ENCODE data around the gene GCDH.
"Not testable (repeated sequence)": the region's sequence is repeated elsewhere in the genome, so short reads cannot be mapped to it uniquely, and the experiment has no call there.

The GCDH gene

DNA sequence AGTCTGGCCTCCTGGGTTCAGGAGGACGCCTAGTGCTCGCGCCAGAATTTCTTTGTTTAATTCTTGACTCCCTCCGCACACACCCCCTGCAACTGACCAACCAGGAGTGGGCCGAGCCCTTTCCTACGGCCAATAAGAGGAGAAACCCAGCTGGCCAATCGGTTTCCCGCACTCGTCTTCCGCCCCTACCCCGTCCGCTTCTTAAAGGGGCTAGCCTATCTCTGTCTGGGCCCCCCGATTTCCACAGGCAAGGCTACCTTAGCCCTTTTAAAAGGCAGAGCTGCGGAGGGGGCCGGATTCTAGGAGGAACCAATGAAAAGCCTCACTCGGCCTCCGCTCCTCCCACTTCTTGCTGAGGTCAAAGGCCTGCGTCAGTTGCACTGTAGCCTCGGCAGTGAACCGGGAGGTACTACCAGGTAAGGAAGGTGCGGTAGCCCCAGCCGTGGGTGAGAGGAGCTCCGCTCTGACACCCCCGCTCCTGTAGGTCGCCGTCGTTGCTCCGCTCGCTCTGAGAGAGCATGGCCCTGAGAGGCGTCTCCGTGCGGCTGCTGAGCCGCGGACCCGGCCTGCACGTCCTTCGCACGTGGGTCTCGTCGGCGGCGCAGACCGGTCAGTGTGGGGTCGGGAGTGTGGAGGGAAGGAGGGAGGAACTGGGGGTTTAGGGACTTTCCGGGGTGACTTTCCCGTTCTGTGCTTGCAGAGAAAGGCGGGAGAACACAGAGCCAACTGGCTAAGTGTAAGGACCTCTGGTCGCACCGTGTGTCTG lies at the start of gene GCDH:
Gene GCDH, plus strand, starts transcription at position 374 of the 766 bp plus-strand sequence. Its CDS starts 145 bp downstream, at position 519.
- peak; percentile 99 for DNase-seq

DNA sequence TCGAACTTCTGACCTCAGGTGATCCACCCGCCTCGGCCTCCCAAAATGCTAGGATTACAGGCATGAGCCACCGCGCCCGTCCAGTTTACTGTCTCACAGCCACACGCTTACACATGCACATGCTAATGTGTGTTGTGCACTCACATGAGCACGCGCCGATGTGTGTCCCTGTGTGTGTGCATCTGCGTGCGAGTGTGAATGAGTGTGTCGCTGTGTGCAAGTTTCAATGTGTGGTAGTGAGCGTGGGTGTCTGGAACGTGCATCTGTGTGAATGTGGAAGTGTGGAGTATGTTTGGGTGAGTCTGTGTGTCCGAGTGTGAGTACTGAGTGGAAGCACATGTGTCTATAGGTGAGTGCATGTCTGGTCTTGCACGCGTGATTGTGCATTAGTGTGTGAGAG lies 48.4 kb upstream of the GCDH start:
- DNase-seq = no peak

DNA sequence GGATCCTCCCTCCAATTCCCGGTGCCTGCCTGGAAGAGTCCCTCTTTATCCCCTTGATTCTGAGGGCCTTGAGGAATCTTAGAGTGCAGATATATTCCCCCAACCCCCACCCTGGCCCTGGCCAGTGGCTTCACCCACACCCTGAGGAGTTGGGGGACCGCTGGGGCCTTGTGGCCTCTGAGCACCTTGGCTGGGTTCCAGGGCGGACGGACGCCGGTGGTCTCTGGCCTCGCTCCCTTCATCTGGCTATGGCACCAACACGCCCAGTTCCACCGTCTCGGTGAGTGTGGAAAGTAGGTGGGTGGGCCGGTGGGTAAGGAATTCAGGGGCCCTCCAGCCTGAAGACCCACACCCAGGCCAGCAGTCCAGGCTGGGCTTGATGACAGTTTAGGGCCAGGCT lies 47.6 kb upstream of the GCDH start:
- DNase-seq = no peak

DNA sequence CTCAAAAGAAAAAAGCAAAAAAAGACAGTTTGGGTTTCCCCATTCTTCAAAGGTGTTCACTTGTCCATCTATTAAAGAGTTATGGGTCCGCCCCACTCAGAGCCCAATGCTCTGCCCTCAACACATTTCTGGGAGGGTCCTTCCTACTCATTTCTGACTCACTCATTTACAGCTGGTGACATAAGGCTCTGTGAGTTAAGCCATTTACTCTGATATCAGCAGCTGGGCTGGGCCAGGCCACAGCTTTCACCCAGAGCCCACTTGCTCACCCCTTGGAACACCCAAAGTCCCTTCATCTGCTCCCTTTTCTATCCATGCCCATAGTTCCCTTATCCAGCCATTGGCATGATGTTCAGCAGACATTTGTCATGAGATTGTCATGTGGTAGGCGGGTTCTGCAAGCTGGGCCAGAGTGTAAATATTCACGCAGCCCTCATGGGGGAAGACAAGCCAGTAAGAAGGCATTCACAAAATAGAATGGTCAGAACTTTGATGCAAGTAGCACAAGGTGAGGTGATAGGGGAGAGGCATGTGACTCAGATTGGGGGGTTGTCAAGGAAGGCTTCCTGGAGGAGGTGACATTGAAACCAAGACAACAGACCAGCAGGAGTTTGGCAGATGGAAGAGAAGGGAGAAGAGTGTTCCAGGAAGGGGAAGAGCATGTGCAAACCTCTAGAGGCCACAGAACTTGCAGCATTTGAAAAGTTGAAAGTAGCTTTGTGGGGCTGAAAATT lies 46.8 kb upstream of the GCDH start:
- DNase-seq = no peak

DNA sequence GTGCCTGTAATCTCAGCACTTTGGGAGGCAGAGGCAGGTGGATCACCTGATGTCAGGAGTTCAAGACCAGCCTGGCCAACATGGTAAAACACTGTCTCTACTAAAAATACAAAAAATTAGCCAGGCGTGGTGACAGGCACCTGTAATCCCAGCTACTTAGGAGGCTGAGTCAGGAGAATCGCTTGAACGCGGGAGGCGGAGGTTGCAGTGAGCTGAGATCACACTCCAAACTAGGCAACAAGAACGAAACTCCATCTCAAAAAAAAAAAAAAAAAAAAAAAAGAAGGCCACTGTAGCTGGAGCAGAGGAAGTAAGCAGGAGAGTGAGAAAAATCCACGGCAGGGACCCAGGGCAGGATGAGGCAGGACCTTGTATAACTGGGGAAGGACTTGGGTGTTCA lies 44.3 kb upstream of the GCDH start:
- not testable (repeated sequence) for DNase-seq

DNA sequence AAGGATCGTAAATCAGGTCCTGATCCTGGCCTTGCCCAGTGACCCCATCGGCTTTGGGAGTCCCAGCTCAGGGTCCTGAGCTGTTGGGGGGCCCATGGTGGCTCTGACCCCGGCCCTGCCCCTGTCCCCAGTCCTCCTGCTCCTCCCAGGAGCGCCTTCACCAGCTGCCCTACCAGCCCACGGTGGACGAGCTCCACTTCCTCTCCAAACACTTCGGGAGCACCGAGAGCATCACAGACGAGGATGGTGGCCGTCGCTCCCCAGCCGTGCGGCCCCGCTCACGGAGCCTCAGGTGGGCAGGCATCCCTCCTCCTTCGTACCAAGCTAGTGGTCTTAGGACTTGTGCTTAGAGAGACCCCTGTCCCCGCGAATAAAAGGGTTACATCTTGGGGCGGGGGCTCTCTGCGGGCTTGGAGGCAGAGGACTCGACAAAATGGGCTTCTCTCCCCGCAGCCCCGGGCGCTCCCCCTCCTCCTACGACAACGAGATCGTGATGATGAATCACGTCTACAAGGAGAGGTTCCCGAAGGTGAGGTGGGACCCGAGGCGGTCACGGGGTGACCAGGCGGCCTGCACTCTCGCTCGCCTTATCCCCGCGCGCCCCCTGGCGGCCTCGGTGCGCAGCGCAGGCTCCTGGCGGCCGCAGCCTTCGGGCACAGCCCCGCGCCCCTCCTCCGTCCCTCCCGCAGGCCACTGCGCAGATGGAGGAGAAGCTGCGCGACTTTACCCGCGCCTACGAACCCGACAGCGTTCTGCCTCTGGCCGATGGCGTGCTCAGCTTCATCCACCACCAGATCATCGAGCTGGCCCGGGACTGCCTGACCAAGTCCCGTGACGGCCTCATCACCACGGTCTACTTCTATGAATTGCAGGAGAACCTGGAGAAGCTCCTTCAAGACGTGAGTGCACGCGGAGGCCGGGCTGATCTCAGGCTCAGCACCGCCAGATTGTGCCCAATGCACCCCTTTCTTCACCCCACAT lies 43.5 kb upstream of the GCDH start:
- DNase-seq = no peak

DNA sequence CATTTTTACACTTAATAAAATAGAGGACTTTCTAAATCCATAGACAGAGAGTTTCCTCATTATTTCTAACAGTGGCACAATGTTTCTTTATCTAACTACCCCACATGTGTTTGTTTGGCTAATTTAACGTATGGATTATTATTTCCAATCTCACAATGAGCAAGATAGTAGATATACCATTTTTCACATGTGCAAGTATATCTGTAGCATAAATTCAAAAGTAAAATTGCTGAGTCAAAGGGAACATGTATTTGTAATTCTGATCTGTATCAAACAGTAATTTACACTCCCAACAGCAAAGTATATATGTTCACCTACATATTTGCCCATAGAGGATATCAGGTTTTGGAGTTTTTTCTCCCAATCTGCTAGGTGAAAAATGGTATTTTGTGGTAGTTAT lies 34.3 kb upstream of the GCDH start:
- no peak for DNase-seq

DNA sequence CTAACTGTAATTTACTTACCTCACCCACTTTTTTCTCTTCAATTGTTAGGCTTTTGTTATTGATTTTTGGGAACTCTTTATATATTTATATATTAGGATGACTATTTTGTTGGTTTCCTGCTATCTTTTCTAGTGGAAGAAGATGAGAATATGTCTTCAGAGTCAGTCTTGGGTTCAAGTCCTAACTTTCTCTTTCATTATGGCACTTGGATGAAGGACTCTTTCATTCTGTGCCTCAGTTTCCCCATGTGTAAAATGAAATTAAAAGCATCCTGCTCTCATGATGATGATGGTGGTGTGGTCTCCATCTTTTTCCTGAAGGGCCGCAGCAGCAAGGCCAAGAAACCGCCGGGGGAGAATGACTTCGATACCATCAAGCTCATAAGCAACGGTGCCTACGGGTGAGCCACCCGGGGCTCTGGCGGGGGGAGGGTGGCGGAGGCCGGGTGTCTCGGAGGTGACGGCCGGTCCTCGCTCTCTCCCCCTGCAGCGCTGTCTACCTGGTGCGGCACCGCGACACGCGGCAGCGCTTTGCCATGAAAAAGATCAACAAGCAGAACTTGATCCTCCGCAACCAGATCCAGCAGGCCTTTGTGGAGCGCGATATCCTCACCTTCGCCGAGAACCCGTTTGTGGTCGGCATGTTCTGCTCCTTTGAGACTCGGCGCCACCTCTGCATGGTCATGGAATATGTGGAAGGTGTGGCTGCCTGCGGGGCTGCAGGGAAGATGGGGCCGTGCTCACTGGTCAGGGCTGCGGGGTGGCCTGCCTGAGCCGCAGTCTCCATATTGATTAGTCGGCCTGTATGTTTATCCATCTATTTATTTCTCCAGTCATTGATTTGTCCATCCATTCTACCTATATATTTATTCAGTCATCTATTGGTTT lies 32.7 kb upstream of the GCDH start:
- no peak for DNase-seq

DNA sequence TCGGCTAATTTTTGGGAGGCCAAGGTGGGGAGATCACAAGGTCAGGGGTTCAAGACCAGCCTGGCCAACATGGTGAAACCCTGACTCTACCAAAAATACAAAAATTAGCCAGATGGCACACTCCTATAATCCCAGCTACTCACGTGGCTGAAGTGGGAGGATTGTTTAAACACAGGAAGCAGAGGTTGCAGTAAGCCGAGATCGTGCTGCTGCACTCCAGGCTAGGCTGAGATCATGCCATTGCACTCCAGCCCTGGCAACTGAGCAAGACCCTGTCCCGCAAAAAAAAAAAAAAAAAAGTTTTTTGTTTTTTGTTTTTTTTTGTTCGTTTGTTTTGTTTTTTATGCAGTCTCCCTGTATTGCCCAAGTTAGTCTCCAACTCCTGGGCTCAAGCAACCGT lies 31.4 kb upstream of the GCDH start:
- no peak for DNase-seq

DNA sequence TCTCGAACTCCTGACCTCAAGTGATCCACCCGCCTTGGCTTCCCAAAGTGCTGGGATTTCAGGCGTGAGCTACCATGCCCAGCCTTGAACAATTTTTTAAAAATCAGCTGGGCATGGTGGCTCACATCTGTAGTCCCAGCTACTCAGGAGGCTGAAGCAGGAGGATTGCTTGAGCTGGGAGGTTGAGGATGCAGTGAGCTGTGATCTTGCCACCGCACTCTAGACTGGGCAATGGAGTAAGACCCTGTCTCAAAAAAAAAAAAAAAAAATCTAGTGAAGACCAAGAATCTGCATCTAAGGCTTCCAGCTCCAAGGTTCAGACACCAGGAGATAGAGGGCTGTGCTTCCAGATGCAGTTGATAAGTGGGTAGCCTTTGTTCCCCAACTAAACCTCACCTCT lies 26.8 kb upstream of the GCDH start:
- DNase-seq = no peak

DNA sequence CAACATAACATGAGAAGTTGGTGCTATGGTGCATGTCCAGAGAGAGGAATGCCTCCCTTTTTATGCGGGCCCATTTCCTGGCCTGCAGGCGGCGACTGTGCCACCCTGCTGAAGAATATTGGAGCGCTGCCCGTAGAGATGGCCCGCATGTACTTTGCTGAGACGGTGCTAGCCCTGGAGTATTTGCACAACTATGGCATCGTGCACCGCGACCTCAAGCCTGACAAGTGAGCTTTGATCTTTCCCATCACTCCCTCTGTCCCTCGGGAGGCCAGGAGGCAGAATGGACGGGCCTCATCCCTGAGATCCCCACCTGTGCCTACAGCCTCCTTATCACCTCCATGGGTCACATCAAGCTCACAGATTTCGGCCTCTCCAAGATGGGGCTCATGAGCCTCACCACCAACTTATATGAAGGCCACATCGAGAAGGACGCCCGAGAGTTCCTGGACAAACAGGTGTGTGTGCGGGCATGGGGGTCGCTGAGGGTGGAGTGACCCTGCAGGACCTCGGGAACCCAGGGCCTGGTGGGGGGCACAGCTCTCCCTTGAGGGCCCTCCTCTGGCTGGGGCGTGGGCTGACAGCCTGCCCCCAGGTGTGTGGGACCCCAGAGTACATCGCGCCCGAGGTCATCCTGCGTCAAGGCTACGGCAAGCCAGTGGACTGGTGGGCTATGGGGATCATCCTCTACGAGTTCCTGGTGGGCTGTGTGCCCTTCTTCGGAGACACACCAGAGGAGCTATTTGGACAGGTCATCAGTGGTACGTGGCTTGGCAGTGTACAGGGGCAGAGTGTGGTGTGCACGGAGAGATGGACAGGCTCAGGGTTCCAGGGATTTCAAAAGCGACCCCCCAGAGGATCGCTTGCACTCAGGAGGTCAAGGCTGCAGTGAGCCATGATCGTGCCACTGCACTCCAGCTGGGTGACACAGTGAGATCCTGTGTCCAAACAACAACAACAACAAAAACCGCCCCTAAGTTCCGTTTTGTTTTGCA lies 25.9 kb upstream of the GCDH start:
- no peak for DNase-seq

DNA sequence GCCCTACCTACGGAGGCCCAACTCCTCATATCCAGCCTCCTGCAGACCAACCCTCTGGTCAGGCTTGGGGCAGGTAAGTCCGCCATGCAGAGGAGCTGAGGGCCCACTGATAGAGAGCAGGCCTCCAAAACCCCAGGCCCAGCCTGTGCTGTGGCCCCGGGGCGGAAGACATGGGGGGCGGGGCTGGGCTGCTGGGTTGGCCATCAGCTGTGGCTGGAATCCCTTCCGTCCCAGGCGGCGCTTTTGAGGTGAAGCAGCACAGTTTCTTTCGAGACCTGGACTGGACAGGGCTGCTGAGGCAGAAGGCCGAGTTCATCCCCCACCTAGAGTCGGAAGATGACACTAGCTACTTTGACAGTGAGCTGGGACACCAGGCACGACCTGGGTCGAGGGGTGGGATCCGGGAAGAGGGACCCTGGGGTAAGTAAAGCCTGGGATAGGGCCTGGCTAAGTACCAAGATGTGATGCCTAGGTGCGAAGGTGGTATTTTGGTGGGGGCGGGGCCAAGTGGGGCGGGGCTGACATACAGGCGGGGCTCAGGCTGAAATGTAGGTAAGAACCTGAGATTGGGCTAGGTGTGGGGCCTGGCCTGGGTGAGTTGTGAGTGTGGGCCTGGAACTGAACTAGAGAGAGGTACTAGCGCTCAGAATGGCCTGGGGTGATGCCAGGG lies 25.1 kb upstream of the GCDH start:
- DNase-seq = no peak

DNA sequence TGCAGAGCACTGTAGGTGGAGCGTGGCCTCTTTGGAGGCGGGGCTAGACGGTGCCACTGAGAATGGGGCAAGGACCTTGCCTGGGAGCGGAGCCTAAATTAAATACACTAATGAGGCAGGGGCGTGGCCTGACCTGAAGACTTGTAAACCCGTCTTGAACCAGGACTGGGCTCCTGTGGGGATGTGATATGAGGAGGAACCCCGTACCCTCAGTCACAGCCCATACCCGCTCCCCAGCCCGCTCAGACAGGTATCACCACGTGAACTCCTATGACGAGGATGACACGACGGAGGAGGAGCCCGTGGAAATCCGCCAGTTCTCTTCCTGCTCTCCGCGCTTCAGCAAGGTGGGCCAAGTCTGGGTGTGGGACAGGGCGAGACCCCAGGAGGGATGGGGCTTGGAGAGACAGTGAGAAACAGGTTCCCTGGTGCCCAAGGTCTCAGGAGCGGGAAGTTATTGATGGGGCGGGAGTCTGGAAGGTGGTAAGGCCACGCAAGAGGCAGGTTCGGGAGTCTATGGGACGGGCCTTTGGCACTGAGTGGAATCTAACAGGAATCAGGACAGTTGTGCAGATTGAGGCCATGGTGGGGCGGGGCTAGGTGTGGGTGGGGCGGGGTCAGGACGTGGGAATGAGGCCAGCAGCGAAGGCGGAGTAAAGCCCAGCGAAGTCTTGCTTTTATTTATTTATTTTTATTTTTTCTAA lies 24.4 kb upstream of the GCDH start:
- DNase-seq = no peak

DNA sequence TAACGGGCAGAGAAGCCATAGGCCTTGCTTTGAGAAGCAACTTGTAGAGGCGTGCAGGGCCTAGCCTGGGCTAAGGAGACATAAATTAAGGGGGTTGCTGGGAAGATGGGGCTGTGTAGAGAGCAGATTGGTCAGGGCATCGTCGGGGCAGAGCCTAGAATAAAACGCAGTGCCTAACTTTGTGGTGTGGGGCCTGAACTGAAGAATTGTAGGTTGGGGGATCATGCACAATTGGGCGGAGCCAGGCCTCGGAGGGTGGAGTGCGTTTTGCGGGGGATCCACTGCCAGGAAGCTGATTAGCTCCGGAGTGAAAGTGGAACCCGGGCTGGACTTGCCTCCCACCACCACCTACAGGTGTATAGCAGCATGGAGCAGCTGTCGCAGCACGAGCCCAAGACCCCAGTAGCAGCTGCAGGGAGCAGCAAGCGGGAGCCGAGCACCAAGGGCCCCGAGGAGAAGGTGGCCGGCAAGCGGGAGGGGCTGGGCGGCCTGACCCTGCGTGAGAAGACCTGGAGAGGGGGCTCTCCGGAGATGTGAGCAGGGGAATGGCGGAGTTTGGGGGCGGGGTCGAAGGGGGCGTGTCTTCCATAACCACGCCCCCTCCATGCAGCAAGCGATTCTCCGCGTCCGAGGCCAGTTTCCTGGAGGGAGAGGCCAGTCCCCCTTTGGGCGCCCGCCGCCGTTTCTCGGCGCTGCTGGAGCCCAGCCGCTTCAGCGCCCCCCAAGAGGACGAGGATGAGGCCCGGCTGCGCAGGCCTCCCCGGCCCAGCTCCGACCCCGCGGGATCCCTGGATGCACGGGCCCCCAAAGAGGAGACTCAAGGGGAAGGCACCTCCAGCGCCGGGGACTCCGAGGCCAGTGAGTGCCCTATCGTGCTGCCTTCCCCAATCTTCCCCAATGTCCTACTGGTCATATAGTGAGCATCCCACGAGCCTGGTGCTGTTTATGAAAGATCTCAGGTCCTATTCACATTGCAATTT lies 23.6 kb upstream of the GCDH start:
- peak; percentile 37 for DNase-seq

DNA sequence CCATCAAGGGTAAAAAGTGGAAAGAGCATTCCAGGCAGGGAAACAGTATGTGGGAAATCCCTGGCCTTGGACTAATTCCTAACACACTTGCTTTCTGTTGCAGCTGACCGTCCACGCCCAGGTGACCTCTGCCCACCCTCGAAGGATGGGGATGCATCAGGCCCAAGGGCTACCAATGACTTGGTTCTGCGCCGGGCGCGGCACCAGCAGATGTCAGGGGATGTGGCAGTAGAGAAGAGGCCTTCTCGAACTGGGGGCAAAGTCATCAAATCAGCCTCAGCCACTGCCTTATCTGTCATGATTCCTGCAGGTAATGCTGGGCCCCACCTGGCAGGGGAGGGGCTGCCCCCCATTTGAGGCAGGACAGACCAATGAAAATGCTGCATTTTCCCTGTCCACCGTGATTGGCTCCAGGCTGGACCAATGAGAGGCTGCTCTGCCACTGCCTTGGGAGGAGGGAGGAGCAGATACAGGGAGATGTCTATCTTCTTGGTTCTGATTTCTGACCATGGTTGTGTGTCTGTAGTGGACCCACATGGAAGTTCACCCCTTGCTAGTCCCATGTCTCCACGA lies 22.3 kb upstream of the GCDH start:
- no peak for DNase-seq

DNA sequence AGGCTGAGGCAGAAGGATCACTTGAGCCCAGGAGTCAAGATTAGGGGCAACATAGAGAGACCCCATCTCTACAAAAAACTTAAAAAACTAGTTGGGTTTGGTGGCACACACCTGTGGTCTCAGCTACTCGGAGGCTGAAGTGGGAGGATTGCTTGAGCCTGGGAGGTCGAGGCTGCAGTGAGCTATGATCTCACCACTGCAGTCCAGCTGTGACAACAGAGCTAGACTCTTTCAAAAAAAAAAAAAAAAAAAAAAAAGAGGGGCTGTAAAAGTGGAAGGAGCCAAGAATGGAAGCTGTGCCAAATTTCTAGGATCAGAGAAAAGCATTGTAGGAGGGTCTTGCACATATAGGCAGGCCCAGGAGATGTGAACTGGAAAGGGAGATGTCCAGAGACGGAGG lies 19.3 kb upstream of the GCDH start:
- DNase-seq = no peak

DNA sequence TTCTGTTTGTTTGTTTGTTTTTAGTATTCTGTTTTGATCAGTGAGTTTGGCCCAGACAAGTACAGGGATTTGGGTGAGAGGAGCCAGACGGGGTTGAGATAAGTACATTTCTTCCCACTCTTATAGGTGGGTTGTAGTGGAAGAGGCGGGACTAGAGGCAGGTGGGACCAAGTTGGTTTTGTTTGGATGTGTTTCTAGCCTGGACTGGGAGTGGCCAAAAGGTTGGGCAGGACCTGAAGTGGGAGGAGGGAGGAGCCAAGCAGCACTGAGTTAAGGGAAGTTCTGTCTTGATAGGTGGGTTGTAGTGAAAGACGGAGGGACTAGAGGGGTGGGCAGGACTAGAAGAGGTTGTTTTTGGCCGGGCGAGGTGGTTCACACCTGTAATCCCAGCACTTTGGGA lies 18.7 kb upstream of the GCDH start:
- DNase-seq = no peak
